SK-N-SH (cell line): Measurements from ENCODE around the gene DIS3L. TPM values are rescaled to one million over a fixed set of nuclear protein-coding genes. Genes with fewer than 3 reads are reported as not detected.

Experiments used
- CTCF ChIA-PET: fragments of 300-600, 350-600 bp; formaldehyde crosslinking; extraction: SDS; loops from one replicate; lab custom pipeline; 2021; lab: Yijun Ruan, JAX
- POLR2A ChIA-PET: fragments of 350-600 bp; sonication (Branson Sonifier 250); formaldehyde crosslinking; extraction: SDS; loops from one replicate; lab custom pipeline; 2020; ENCODE audit warnings: antibody characterized with exemption, inconsistent platforms; lab: Yijun Ruan, JAX
- DNase-seq: peaks from one replicate; pipeline ENCODE4 v3.0.0; 2012
- H2AFZ ChIP-seq: fragments of 200-600 bp; sonication (generic); 2 replicates; pipeline ENCODE4 v1.8.1; 2016; ENCODE audit warnings: antibody characterized with exemption, mild to moderate bottlenecking, low read depth
- H3F3A ChIP-seq: fragments of 200-600 bp; sonication (generic); replicated peaks from 2 replicates; pipeline ENCODE3; 2016; ENCODE audit warnings: antibody characterized with exemption, mild to moderate bottlenecking; ENCODE audit not compliant: insufficient read depth
- H3K27ac ChIP-seq, 2 experiments: fragments of 200-500 bp in 1 of 2; fragments of 200-600 bp in 1 of 2; sonication (Bioruptor generic) in 1 of 2; sonication (generic), shearing (Covaris generic) in 1 of 2; 2 replicates each; pipeline versions ENCODE4 v1.5.1 to v1.6.1; 2014 to 2016; ENCODE audit warnings: low read depth in 2 of 2, inconsistent platforms in 1 of 2, low read length in 1 of 2, mild to moderate bottlenecking in 1 of 2, mixed read lengths in 1 of 2
- H3K27me3 ChIP-seq: fragments of 200-600 bp; sonication (generic), shearing (Covaris generic); 2 replicates; pipeline ENCODE4 v1.6.1; 2016; ENCODE audit warnings: mixed run types; ENCODE audit not compliant: insufficient read depth
- H3K36me3 ChIP-seq, 2 experiments: fragments of 200-500 bp in 1 of 2; fragments of 200-600 bp in 1 of 2; sonication (Bioruptor generic) in 1 of 2; sonication (generic) in 1 of 2; replicated peaks in 1 of 2; 2 replicates each; pipeline versions ENCODE3 to v1.5.1; 2014 to 2016; ENCODE audit warnings: low read length in 1 of 2, mild to moderate bottlenecking in 1 of 2; ENCODE audit not compliant: insufficient read depth in 2 of 2, control insufficient read depth in 1 of 2
- H3K4me1 ChIP-seq, 2 experiments: fragments of 200-500 bp in 1 of 2; fragments of 200-600 bp in 1 of 2; sonication (Bioruptor generic) in 1 of 2; sonication (generic), shearing (Covaris generic) in 1 of 2; 2 replicates each; pipeline versions ENCODE4 v1.5.1 to v1.6.1; 2014 to 2016; ENCODE audit warnings: low read depth in 1 of 2, low read length in 1 of 2, mixed run types in 1 of 2; ENCODE audit not compliant: insufficient read depth in 2 of 2, control insufficient read depth in 1 of 2
- H3K4me2 ChIP-seq: fragments of 200-600 bp; sonication (generic), shearing (Covaris generic); 2 replicates; pipeline ENCODE4 v1.6.1; 2017; ENCODE audit warnings: mixed run types
- H3K4me3 ChIP-seq, 2 experiments: fragments of 200-500 bp in 1 of 2; fragments of 200-600 bp in 1 of 2; sonication (Bioruptor generic) in 1 of 2; sonication (generic), shearing (Covaris generic) in 1 of 2; 2 replicates each; pipeline versions ENCODE4 v1.5.1 to v1.8.1; 2014 to 2016; ENCODE audit warnings: low read depth in 2 of 2, inconsistent platforms in 1 of 2, low read length in 1 of 2, mild to moderate bottlenecking in 1 of 2, mixed read lengths in 1 of 2, moderate library complexity in 1 of 2
- H3K79me2 ChIP-seq: fragments of 200-600 bp; sonication (generic); 2 replicates; pipeline ENCODE4 v1.8.1; 2017; ENCODE audit warnings: mild to moderate bottlenecking; ENCODE audit not compliant: insufficient read depth
- H3K9ac ChIP-seq: fragments of 200-600 bp; sonication (generic); 2 replicates; pipeline ENCODE4 v1.6.1; 2017; ENCODE audit warnings: mixed run types
- H3K9me2 ChIP-seq: fragments of 200-600 bp; sonication (generic); 2 replicates; pipeline ENCODE4 v1.6.1; 2017; ENCODE audit warnings: mixed run types
- H3K9me3 ChIP-seq: fragments of 200-600 bp; sonication (generic); 2 replicates; pipeline ENCODE4 v1.6.1; 2017; ENCODE audit warnings: mixed run types, mild to moderate bottlenecking, moderate library complexity
- H4K20me1 ChIP-seq: fragments of 200-600 bp; sonication (generic); 2 replicates; pipeline ENCODE4 v1.6.1; 2017; ENCODE audit warnings: mild to moderate bottlenecking, mixed run types; ENCODE audit not compliant: insufficient read depth
- CHD2 ChIP-seq: fragments of 150-350 bp; IDR thresholded peaks from 2 replicates; pipeline ENCODE4 v1.6.1; 2018; ENCODE audit warnings: low read length; ENCODE audit not compliant: partially characterized antibody
- ELF1 ChIP-seq: IDR thresholded peaks from 2 replicates; pipeline ENCODE4 v1.4.0; 2012
- EZH2phosphoT487 ChIP-seq: fragments of 200-600 bp; sonication (generic); IDR thresholded peaks from 2 replicates; pipeline ENCODE4 v1.6.1; 2017; ENCODE audit warnings: low read depth, mixed run types, mild to moderate bottlenecking, antibody characterized with exemption, moderate library complexity, borderline replicate concordance
- FOXJ3 ChIP-seq: sonication (generic); formaldehyde crosslinking; IDR thresholded peaks from 2 replicates; pipeline ENCODE4 v1.5.1; 2020; ENCODE audit warnings: mild to moderate bottlenecking, missing genetic modification reagents
- FOXM1 ChIP-seq: IDR thresholded peaks from 2 replicates; pipeline ENCODE4 v1.4.0; 2012; ENCODE audit warnings: low read depth, mild to moderate bottlenecking
- PBX3 ChIP-seq: IDR thresholded peaks from 2 replicates; pipeline ENCODE4; 2012
- RXRA ChIP-seq: IDR thresholded peaks from 2 replicates; pipeline ENCODE4 v1.4.0; 2012; ENCODE audit warnings: low read depth, mild to moderate bottlenecking, borderline replicate concordance
- SIN3A ChIP-seq: IDR thresholded peaks from 2 replicates; pipeline ENCODE4 v1.6.1; 2012; ENCODE audit warnings: low read depth, mild to moderate bottlenecking, low read length, moderate library complexity, borderline replicate concordance
- SMC3 ChIP-seq: IDR thresholded peaks from 2 replicates; pipeline ENCODE4 v1.6.1; 2012; ENCODE audit warnings: low read depth, low read length, improper control_type of control experiment
- TCF12 ChIP-seq: IDR thresholded peaks from 2 replicates; pipeline ENCODE4 v1.4.0; 2012
- USF1 ChIP-seq: IDR thresholded peaks from 2 replicates; pipeline ENCODE4 v1.4.0; 2012; ENCODE audit warnings: low read depth, borderline replicate concordance
- USF2 ChIP-seq: fragments of 150-350 bp; IDR thresholded peaks from 2 replicates; pipeline ENCODE4 v1.6.1; 2017; ENCODE audit warnings: antibody characterized with exemption, low read length, low read depth, borderline replicate concordance
- YY1 ChIP-seq: IDR thresholded peaks from 2 replicates; pipeline ENCODE4 v1.4.0; 2012; ENCODE audit warnings: low read depth, mild to moderate bottlenecking
- WGBS: methylation state at CpG from one replicate; pipeline ENCODE4 v1.1.6; 2017; ENCODE audit warnings: low lambda C conversion rate; 5-methylcytosine and 5-hydroxymethylcytosine counted together
- polyA plus RNA-seq, 3 experiments: library from polyadenylated mRNA; depleted of rRNA; stranded (reverse); fragments of >200 nt; gene quantifications; 2 replicates each; pipeline ENCODE4 v1.2.3, GENCODE V29; 2012
- TF ChIP-seq, protein P1 (sequence below): IDR thresholded peaks from 2 replicates; pipeline ENCODE4 v1.6.1; 2012; ENCODE audit warnings: mild to moderate bottlenecking, low read depth, low read length, moderate library complexity
- TF ChIP-seq, protein P2 (sequence below): fragments of 200-600 bp; sonication (generic); IDR thresholded peaks from 2 replicates; pipeline ENCODE4 v1.6.1; 2017; ENCODE audit warnings: antibody characterized with exemption, mild to moderate bottlenecking, moderate library complexity
- TF ChIP-seq, protein P3 (sequence below): IDR thresholded peaks from 2 replicates; pipeline ENCODE4 v1.4.0; 2012; ENCODE audit warnings: low read depth, borderline replicate concordance

DIS3L gene
- polyA plus RNA-seq, 1 of the 3 experiments (the other 2 are of a cell fraction): 11.5 TPM

DNA sequence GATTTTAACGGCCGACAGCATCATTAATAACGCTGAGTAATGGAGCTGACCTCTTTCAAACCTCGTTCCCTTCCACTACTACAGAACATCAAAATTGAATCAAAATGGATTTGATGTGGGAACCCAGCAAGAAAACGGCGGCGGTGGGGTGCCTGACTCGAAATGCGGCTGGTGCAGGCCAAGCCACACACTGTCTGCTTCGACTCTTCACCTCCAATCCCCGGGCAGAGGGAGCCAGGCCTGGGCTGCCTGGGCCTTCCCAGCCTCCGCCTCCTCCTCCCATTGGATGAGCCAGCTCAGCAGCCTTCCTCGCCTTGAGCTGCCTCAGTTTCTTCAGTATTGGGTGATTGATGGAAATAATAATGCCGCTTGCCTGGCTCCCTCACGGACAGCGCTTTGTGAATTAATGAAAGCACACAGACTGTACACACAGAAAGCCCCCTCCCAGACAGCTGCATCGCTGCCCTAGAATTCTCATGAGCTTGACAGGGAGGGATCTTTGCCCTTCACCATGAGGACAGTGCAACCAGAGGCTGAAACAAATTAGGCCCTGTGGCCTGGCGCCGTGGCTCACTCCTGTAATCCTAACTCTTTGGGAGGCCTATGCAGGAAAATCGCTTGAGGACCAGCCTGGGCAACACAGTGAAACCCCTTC lies 28.4 kb upstream of the DIS3L start:
- Histone ChIP-seq H3F3A (peaks cover 1% of the 10 kb centered on the region), H2AFZ (no peak overlapping the region), H3K9me3 (no peaks in the 10 kb centered on the region), H3K27me3 (peaks cover 7% of the 10 kb centered on the region; the same call in 1 of the 2 replicates), H3K27ac (no peak overlapping the region), H3K4me1 (no peaks in the 10 kb centered on the region; a peak in 1 of 4 replicates), H3K36me3 (no peaks in the 10 kb centered on the region)
- CTCF ChIA-PET: interaction anchor here (1.2 kb wide), 1 partner anchor 14 kb away, joined by 3 read pairs; no protein-coding TSS in a partner anchor
- no peak for DNase-seq
- POLR2A ChIA-PET: no interaction called here
- TF ChIP-seq EZH2phosphoT487 (no peak), FOXM1 (no peak), RXRA (no peak), PBX3 (no peak), CHD2 (no peak), FOXJ3 (no peak), SIN3A (no peak), USF2 (no peak), SMC3 (no peak), YY1 (no peak), ELF1 (no peak), USF1 (no peak), TCF12 (no peak)
- TF ChIP-seq, protein P1, sequence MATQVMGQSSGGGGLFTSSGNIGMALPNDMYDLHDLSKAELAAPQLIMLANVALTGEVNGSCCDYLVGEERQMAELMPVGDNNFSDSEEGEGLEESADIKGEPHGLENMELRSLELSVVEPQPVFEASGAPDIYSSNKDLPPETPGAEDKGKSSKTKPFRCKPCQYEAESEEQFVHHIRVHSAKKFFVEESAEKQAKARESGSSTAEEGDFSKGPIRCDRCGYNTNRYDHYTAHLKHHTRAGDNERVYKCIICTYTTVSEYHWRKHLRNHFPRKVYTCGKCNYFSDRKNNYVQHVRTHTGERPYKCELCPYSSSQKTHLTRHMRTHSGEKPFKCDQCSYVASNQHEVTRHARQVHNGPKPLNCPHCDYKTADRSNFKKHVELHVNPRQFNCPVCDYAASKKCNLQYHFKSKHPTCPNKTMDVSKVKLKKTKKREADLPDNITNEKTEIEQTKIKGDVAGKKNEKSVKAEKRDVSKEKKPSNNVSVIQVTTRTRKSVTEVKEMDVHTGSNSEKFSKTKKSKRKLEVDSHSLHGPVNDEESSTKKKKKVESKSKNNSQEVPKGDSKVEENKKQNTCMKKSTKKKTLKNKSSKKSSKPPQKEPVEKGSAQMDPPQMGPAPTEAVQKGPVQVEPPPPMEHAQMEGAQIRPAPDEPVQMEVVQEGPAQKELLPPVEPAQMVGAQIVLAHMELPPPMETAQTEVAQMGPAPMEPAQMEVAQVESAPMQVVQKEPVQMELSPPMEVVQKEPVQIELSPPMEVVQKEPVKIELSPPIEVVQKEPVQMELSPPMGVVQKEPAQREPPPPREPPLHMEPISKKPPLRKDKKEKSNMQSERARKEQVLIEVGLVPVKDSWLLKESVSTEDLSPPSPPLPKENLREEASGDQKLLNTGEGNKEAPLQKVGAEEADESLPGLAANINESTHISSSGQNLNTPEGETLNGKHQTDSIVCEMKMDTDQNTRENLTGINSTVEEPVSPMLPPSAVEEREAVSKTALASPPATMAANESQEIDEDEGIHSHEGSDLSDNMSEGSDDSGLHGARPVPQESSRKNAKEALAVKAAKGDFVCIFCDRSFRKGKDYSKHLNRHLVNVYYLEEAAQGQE: no peak
- TF ChIP-seq, protein P2, sequence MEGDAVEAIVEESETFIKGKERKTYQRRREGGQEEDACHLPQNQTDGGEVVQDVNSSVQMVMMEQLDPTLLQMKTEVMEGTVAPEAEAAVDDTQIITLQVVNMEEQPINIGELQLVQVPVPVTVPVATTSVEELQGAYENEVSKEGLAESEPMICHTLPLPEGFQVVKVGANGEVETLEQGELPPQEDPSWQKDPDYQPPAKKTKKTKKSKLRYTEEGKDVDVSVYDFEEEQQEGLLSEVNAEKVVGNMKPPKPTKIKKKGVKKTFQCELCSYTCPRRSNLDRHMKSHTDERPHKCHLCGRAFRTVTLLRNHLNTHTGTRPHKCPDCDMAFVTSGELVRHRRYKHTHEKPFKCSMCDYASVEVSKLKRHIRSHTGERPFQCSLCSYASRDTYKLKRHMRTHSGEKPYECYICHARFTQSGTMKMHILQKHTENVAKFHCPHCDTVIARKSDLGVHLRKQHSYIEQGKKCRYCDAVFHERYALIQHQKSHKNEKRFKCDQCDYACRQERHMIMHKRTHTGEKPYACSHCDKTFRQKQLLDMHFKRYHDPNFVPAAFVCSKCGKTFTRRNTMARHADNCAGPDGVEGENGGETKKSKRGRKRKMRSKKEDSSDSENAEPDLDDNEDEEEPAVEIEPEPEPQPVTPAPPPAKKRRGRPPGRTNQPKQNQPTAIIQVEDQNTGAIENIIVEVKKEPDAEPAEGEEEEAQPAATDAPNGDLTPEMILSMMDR: no peak
- TF ChIP-seq, protein P3, sequence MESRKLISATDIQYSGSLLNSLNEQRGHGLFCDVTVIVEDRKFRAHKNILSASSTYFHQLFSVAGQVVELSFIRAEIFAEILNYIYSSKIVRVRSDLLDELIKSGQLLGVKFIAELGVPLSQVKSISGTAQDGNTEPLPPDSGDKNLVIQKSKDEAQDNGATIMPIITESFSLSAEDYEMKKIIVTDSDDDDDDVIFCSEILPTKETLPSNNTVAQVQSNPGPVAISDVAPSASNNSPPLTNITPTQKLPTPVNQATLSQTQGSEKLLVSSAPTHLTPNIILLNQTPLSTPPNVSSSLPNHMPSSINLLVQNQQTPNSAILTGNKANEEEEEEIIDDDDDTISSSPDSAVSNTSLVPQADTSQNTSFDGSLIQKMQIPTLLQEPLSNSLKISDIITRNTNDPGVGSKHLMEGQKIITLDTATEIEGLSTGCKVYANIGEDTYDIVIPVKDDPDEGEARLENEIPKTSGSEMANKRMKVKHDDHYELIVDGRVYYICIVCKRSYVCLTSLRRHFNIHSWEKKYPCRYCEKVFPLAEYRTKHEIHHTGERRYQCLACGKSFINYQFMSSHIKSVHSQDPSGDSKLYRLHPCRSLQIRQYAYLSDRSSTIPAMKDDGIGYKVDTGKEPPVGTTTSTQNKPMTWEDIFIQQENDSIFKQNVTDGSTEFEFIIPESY: no peak
- TF ChIP-seq, all 33 proteins: peak for 0
- Histone ChIP-seq H3K4me2 (no peak overlapping the region), H3K79me2 (no peaks in the 10 kb centered on the region), H3K9ac (no peak overlapping the region), H3K4me3 (no peak overlapping the region), H3K9me2 (no peaks in the 10 kb centered on the region), H4K20me1 (no peaks in the 10 kb centered on the region)
- WGBS: 84% methylated on average over 20 of the region's 20 CpGs
